Mesendoderm (in vitro differentiated cells): ENCODE results near the gene TEK.

ENCODE experiments used
- DNase-seq: peaks from one replicate; pipeline ENCODE4 v3.0.0; 2013
- H2AK5ac ChIP-seq: 2 replicates; pipeline ENCODE4 v1.6.1; 2013; ENCODE audit warnings: low read length, inconsistent platforms
- H2BK120ac ChIP-seq: 2 replicates; pipeline ENCODE4 v1.6.1; 2013; ENCODE audit warnings: low read depth, mild to moderate bottlenecking, low read length, moderate library complexity, mixed read lengths
- H2BK15ac ChIP-seq: replicated peaks from 2 replicates; pipeline ENCODE4 v1.6.1; 2013; ENCODE audit warnings: low read depth, mild to moderate bottlenecking, moderate library complexity
- H2BK5ac ChIP-seq: 2 replicates; pipeline ENCODE4 v1.6.1; 2013; ENCODE audit warnings: low read length, inconsistent platforms
- H3K18ac ChIP-seq: 2 replicates; pipeline ENCODE4 v1.6.1; 2013; ENCODE audit warnings: mild to moderate bottlenecking, low read length, mixed read lengths
- H3K23ac ChIP-seq: one replicate; pipeline ENCODE4 v1.6.1; 2013; ENCODE audit warnings: low read length
- H3K27ac ChIP-seq: 2 replicates; pipeline ENCODE4 v1.5.1; 2013; ENCODE audit warnings: low read depth, mild to moderate bottlenecking, inconsistent platforms, low read length, moderate library complexity
- H3K27me3 ChIP-seq: 2 replicates; pipeline ENCODE4 v1.6.1; 2013; ENCODE audit warnings: low read length, control low read depth, mild to moderate bottlenecking, inconsistent platforms; ENCODE audit not compliant: insufficient read depth, poor library complexity
- H3K36me3 ChIP-seq: 2 replicates; pipeline ENCODE4 v1.6.1; 2013; ENCODE audit warnings: low read length, inconsistent platforms; ENCODE audit not compliant: control insufficient read depth, insufficient read depth
- H3K4ac ChIP-seq: one replicate; pipeline ENCODE4 v1.6.1; 2013; ENCODE audit warnings: low read depth, mild to moderate bottlenecking, low read length, moderate library complexity
- H3K4me1 ChIP-seq: 2 replicates; pipeline ENCODE4 v1.6.1; 2013; ENCODE audit warnings: low read depth, low read length, inconsistent platforms; ENCODE audit not compliant: control insufficient read depth
- H3K4me2 ChIP-seq: 2 replicates; pipeline ENCODE4 v1.6.1; 2013; ENCODE audit warnings: low read length
- H3K4me3 ChIP-seq: 2 replicates; pipeline ENCODE4 v1.5.1; 2013; ENCODE audit warnings: mild to moderate bottlenecking, low read length
- H3K56ac ChIP-seq: one replicate; pipeline ENCODE4 v1.6.1; 2013; ENCODE audit warnings: low read length
- H3K79me1 ChIP-seq: 2 replicates; pipeline ENCODE4 v1.6.1; 2013; ENCODE audit warnings: low read length, inconsistent platforms
- H3K79me2 ChIP-seq: 2 replicates; pipeline ENCODE4 v1.6.1; 2013; ENCODE audit warnings: mild to moderate bottlenecking, low read length; ENCODE audit not compliant: control insufficient read depth, insufficient read depth
- H3K9ac ChIP-seq: 2 replicates; pipeline ENCODE4 v1.6.1; 2013; ENCODE audit warnings: low read length, inconsistent platforms
- H4K5ac ChIP-seq: one replicate; pipeline ENCODE4 v1.6.1; 2013; ENCODE audit warnings: low read length
- H4K8ac ChIP-seq: one replicate; pipeline ENCODE4 v1.6.1; 2013; ENCODE audit warnings: low read depth, mild to moderate bottlenecking, control low read depth, low read length, moderate library complexity
- WGBS: extraction: QIAGEN DNeasy Blood & Tissue Kit; methylation state at CpG from one replicate; pipeline ENCODE4 v1.1.7; 2013; ENCODE audit warnings: low lambda C conversion rate, missing lambda C conversion rate; ENCODE audit not compliant: insufficient coverage; ENCODE audit errors: extremely low coverage; 5-methylcytosine and 5-hydroxymethylcytosine counted together

TEK gene

GRCh38 chr9:27181381-27181780, 72.4 kb downstream of the TEK start:
- Histone ChIP-seq H3K18ac (no peak overlapping the region), H3K36me3 (no peaks in the 10 kb centered on the region), H3K4me1 (no peaks in the 10 kb centered on the region), H3K23ac (no peak overlapping the region), H3K79me2 (no peaks in the 10 kb centered on the region), H3K56ac (no peak overlapping the region), H2BK15ac (no peak overlapping the region), H2AK5ac (no peak overlapping the region), H3K79me1 (no peaks in the 10 kb centered on the region), H2BK120ac (no peak overlapping the region), H3K4ac (no peak overlapping the region), H3K4me3 (no peak overlapping the region), H2BK5ac (no peak overlapping the region), H4K8ac (no peak overlapping the region), H3K27ac (no peak overlapping the region), H3K9ac (no peak overlapping the region), H3K4me2 (no peak overlapping the region), H3K27me3 (no peaks in the 10 kb centered on the region), H4K5ac (no peak overlapping the region)
- WGBS: no CpG with 5 or more reads among the region's 4 CpGs
- DNase-seq: no peak

- no peak overlapping the region for H2BK15ac ChIP-seq
- H4K8ac ChIP-seq: no peak overlapping the region
- no peak overlapping the region for H2AK5ac ChIP-seq
- H3K4me1 ChIP-seq: no peaks in the 10 kb centered on the region
- no peak overlapping the region for H3K9ac ChIP-seq
- DNase-seq: no peak
- H3K18ac ChIP-seq: no peak overlapping the region
- H3K56ac ChIP-seq: no peak overlapping the region
- no peak overlapping the region for H2BK120ac ChIP-seq
- H3K36me3 ChIP-seq: no peaks in the 10 kb centered on the region
- H4K5ac ChIP-seq: no peak overlapping the region
- no peaks in the 10 kb centered on the region for H3K27me3 ChIP-seq
- no peaks in the 10 kb centered on the region for H3K79me2 ChIP-seq
- H3K79me1 ChIP-seq: no peaks in the 10 kb centered on the region
- no peak overlapping the region for H3K27ac ChIP-seq
- no peak overlapping the region for H3K4me2 ChIP-seq
- H2BK5ac ChIP-seq: no peak overlapping the region
- no peak overlapping the region for H3K23ac ChIP-seq
- H3K4me3 ChIP-seq: no peak overlapping the region
- no CpG with 5 or more reads among the region's 3 CpGs for WGBS
- no peak overlapping the region for H3K4ac ChIP-seq
Observed at GRCh38 chr9:27182421-27182820, 73.4 kb downstream of the TEK start.

DNA sequence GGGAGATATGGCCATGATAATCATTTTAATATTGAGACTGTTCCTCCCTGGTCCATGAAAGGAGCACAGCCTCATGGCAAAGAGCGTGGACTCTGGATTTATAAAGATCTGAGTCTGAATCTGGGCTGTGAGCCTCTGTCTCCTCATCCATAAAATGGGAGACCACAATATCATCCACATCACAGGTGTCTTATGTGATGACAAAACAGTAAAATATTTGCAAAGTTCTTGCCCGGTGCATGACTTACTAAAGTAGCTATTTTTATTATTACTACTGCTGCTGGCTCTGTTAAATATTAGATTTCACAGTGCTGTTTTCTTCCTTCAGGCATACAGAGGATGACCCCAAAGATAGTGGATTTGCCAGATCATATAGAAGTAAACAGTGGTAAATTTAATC, 74.1 kb downstream of the TEK start:
- Histone ChIP-seq H2AK5ac (no peak overlapping the region), H2BK120ac (no peak overlapping the region), H3K27me3 (no peaks in the 10 kb centered on the region), H4K8ac (no peak overlapping the region), H3K36me3 (no peaks in the 10 kb centered on the region), H3K56ac (no peak overlapping the region), H2BK15ac (no peak overlapping the region), H3K79me2 (no peaks in the 10 kb centered on the region), H3K23ac (no peak overlapping the region), H2BK5ac (no peak overlapping the region), H3K18ac (no peak overlapping the region), H3K27ac (no peak overlapping the region), H4K5ac (no peak overlapping the region), H3K4me3 (no peak overlapping the region), H3K4ac (no peak overlapping the region), H3K4me1 (no peaks in the 10 kb centered on the region), H3K9ac (no peak overlapping the region), H3K79me1 (no peaks in the 10 kb centered on the region), H3K4me2 (no peak overlapping the region)
- no peak for DNase-seq
- WGBS: no CpG with 5 or more reads among the region's 2 CpGs

GRCh38 chr9:27183701-27184100, 74.7 kb downstream of the TEK start:
- Histone ChIP-seq H3K27me3 (no peaks in the 10 kb centered on the region), H3K4ac (no peak overlapping the region), H2BK120ac (no peak overlapping the region), H3K9ac (no peak overlapping the region), H2AK5ac (no peak overlapping the region), H2BK5ac (no peak overlapping the region), H4K5ac (no peak overlapping the region), H3K4me1 (no peaks in the 10 kb centered on the region), H4K8ac (no peak overlapping the region), H3K4me3 (no peak overlapping the region), H3K79me2 (no peaks in the 10 kb centered on the region), H3K36me3 (no peaks in the 10 kb centered on the region), H3K4me2 (no peak overlapping the region), H3K27ac (no peak overlapping the region), H3K23ac (no peak overlapping the region), H3K56ac (no peak overlapping the region), H3K18ac (no peak overlapping the region), H3K79me1 (no peaks in the 10 kb centered on the region), H2BK15ac (no peak overlapping the region)
- no peak for DNase-seq
- WGBS: no CpG with 5 or more reads among the region's 5 CpGs

DNA sequence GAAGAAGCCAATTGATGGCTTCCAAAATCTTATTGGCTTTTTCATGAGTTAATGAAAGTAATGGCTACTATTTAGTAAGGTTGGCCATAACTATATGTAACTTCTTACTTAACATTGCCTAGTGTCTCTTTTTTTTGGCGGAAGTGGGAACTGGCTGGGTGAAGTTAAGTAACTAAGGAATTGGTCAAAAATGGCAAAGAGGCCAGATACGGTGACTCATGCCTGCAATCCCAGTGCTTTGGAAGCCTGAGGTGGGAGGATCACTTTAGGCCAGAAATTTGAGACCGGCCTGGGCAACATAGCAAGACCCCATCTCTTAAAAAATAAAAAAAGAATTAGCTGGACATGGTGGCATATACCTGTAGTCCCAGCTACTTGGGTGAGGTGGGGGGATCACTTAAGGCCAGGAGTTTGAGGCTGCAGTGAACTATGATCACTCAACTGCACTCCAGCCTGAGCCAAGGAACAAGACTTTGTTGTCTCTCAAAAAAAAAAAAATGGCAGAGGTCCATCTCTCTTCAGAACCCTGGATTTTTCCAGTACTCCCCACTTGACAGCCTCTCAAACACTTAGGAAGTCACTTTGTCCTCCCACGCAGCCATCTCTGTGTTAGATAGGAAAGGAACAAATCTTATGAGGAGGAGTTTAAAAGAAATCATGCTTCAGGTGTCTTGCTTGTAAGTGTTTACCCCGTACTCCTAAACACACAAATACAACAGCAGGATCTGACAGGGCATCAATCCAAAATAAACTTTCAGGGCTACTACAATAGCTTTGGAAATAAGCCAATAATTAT, 75.7 kb downstream of the TEK start:
- no peak overlapping the region for H3K4me3 ChIP-seq
- H3K23ac ChIP-seq: no peak overlapping the region
- no peak overlapping the region for H2BK120ac ChIP-seq
- H3K79me1 ChIP-seq: no peaks in the 10 kb centered on the region
- no peak overlapping the region for H4K5ac ChIP-seq
- H3K4me1 ChIP-seq: no peaks in the 10 kb centered on the region
- H2AK5ac ChIP-seq: no peak overlapping the region
- H3K4me2 ChIP-seq: no peak overlapping the region
- no peak overlapping the region for H3K18ac ChIP-seq
- no peaks in the 10 kb centered on the region for H3K79me2 ChIP-seq
- no peak overlapping the region for H3K9ac ChIP-seq
- no peak overlapping the region for H3K27ac ChIP-seq
- no peak overlapping the region for H2BK15ac ChIP-seq
- H3K27me3 ChIP-seq: no peaks in the 10 kb centered on the region
- no peak overlapping the region for H4K8ac ChIP-seq
- no peak overlapping the region for H2BK5ac ChIP-seq
- no peaks in the 10 kb centered on the region for H3K36me3 ChIP-seq
- H3K4ac ChIP-seq: no peak overlapping the region
- no peak for DNase-seq
- WGBS: no CpG with 5 or more reads among the region's 5 CpGs
- H3K56ac ChIP-seq: no peak overlapping the region

- Histone ChIP-seq H3K4ac (no peak overlapping the region), H3K9ac (no peak overlapping the region), H3K4me1 (no peaks in the 10 kb centered on the region), H3K4me3 (no peak overlapping the region), H3K18ac (no peak overlapping the region), H2AK5ac (no peak overlapping the region), H3K36me3 (no peaks in the 10 kb centered on the region), H3K79me2 (no peaks in the 10 kb centered on the region), H3K27me3 (no peaks in the 10 kb centered on the region), H3K23ac (no peak overlapping the region), H2BK120ac (no peak overlapping the region), H2BK5ac (no peak overlapping the region), H3K4me2 (no peak overlapping the region), H4K8ac (no peak overlapping the region), H3K79me1 (no peaks in the 10 kb centered on the region), H4K5ac (no peak overlapping the region), H3K27ac (no peak overlapping the region), H2BK15ac (no peak overlapping the region), H3K56ac (no peak overlapping the region)
- no peak for DNase-seq
- WGBS: no CpG with 5 or more reads among the region's 1 CpG
Observed at GRCh38 chr9:27188426-27188825, 79.4 kb downstream of the TEK start.
